Gastrocnemius medialis (tissue), 4 donors: ENCODE data around the gene FUT7.

Experiments
- POLR2A ChIP-seq, 2 donors: fragments of 450-650 bp; IDR thresholded peaks; one replicate each; pipeline ENCODE4 v1.6.1; 2017; ENCODE audit warnings: antibody characterized with exemption in 2 of 2, mild to moderate bottlenecking in 2 of 2, moderate library complexity in 2 of 2
- TF ChIP-seq, protein P1 (sequence below), 5 experiments: fragments of 450-650 bp in 3 of 5; fragments of 200-600 bp in 2 of 5; sonication (generic) in 2 of 5; IDR thresholded peaks in 4 of 5; conservative IDR thresholded peaks in 1 of 5; 1 replicate in 4 of 5; 2 replicates in 1 of 5; pipeline ENCODE4 v1.5.1; 2016 to 2019; ENCODE audit warnings: antibody characterized with exemption in 5 of 5, mild to moderate bottlenecking in 3 of 5, moderate library complexity in 3 of 5

DNA sequence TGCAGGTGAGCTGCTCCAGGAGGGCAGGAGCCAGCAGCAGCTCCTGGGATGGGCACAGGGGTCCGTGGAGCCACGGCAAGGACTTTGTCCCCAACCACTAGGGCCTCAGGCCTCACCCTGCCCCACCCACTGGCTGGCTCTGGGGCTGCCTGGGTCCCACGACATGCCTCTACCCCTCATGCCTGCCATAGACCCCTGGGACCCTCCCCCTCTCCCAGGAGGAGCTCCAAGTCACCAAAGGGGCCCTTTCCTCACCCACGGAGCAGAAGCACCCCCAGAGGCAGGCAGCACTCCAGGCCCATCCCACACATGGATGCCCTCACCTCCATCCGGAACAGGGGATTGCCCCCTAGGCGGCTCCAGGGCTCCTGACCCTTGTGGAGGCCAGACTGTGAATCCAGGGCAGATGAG is 10.3 kb downstream of the FUT7 start:
- TF ChIP-seq, protein P1, sequence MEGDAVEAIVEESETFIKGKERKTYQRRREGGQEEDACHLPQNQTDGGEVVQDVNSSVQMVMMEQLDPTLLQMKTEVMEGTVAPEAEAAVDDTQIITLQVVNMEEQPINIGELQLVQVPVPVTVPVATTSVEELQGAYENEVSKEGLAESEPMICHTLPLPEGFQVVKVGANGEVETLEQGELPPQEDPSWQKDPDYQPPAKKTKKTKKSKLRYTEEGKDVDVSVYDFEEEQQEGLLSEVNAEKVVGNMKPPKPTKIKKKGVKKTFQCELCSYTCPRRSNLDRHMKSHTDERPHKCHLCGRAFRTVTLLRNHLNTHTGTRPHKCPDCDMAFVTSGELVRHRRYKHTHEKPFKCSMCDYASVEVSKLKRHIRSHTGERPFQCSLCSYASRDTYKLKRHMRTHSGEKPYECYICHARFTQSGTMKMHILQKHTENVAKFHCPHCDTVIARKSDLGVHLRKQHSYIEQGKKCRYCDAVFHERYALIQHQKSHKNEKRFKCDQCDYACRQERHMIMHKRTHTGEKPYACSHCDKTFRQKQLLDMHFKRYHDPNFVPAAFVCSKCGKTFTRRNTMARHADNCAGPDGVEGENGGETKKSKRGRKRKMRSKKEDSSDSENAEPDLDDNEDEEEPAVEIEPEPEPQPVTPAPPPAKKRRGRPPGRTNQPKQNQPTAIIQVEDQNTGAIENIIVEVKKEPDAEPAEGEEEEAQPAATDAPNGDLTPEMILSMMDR (IDR thresholded peaks at IDR 0.05 in 4 of 5, conservative IDR thresholded peaks at IDR 0.05 in 1 of 5): no peak
- TF ChIP-seq POLR2A (IDR thresholded peaks at IDR 0.05): no peak
